ENCODE data around the gene TSPAN1.

Gene TSPAN1

GRCh38 chr1:46192171-46192570 lies 17.3 kb downstream of the TSPAN1 start:
- no peak overlapping the region for H3K4me3 ChIP-seq (ENCODE audit: low read length)
- no peak for TF ChIP-seq CTCF (IDR thresholded peaks at IDR 0.05; ENCODE audit: insufficient read depth, low read depth, low read length, missing control alignments)
- DNase-seq (ENCODE audit: low read depth), result no peak

GRCh38 chr1:46193285-46193684 lies 18.4 kb downstream of the TSPAN1 start:
- no peak overlapping the region for H3K4me3 ChIP-seq (ENCODE audit: low read length)
- TF ChIP-seq CTCF (IDR thresholded peaks at IDR 0.05; ENCODE audit: insufficient read depth, low read depth, low read length, missing control alignments), result no peak
- DNase-seq (ENCODE audit: low read depth), result no peak

GRCh38 chr1:46193984-46194570 lies 19.2 kb downstream of the TSPAN1 start:
- TF ChIP-seq CTCF (IDR thresholded peaks at IDR 0.05; ENCODE audit: insufficient read depth, low read depth, low read length, missing control alignments), result no peak
- no peak for DNase-seq (ENCODE audit: low read depth)
- H3K4me3 ChIP-seq (ENCODE audit: low read length), result no peak overlapping the region

- no peak for TF ChIP-seq CTCF (IDR thresholded peaks at IDR 0.05; ENCODE audit: insufficient read depth, low read depth, low read length, missing control alignments)
- no peak for DNase-seq (ENCODE audit: low read depth)
- no peak overlapping the region for H3K4me3 ChIP-seq (ENCODE audit: low read length)
Measured at GRCh38 chr1:46194641-46195193, 19.8 kb downstream of the TSPAN1 start.

GRCh38 chr1:46196609-46197008 lies 21.7 kb downstream of the TSPAN1 start:
- DNase-seq (ENCODE audit: low read depth), result no peak
- TF ChIP-seq CTCF (IDR thresholded peaks at IDR 0.05; ENCODE audit: insufficient read depth, low read depth, low read length, missing control alignments), result no peak
- no peak overlapping the region for H3K4me3 ChIP-seq (ENCODE audit: low read length)

- no peak for TF ChIP-seq CTCF (IDR thresholded peaks at IDR 0.05; ENCODE audit: insufficient read depth, low read depth, low read length, missing control alignments)
- H3K4me3 ChIP-seq (ENCODE audit: low read length), result peak overlapping the region; percentile 93
- DNase-seq (ENCODE audit: low read depth), result no peak
Measured at GRCh38 chr1:46197560-46197963, 22.7 kb downstream of the TSPAN1 start.
